Muscle of leg (tissue), 11 donors: ENCODE data around the gene CHN1. TPM values are rescaled to one million over a fixed set of nuclear protein-coding genes. Genes with fewer than 3 reads are reported as not detected.

ENCODE experiments used
- DNase-seq: peaks from one replicate; pipeline ENCODE4 v3.0.0; 2013
- H3K27ac ChIP-seq: one replicate; pipeline ENCODE4 v1.5.1; 2013; ENCODE audit warnings: mild to moderate bottlenecking, low read length, control low read depth
- H3K27me3 ChIP-seq: one replicate; pipeline ENCODE4 v1.6.1; 2013; ENCODE audit warnings: low read length; ENCODE audit not compliant: control insufficient read depth, insufficient read depth
- H3K36me3 ChIP-seq: one replicate; pipeline ENCODE4 v1.6.1; 2013; ENCODE audit warnings: low read length; ENCODE audit not compliant: control insufficient read depth, insufficient read depth
- H3K4me1 ChIP-seq: one replicate; pipeline ENCODE4 v1.6.1; 2013; ENCODE audit warnings: low read length; ENCODE audit not compliant: control insufficient read depth, insufficient read depth
- H3K4me3 ChIP-seq: one replicate; pipeline ENCODE4 v1.5.1; 2013; ENCODE audit warnings: low read length, control low read depth
- H3K9me3 ChIP-seq: replicated peaks from 2 replicates; pipeline ENCODE4 v1.6.1; 2013; ENCODE audit warnings: low read depth, low read length; ENCODE audit not compliant: control insufficient read depth
- WGBS: methylation state at CpG from one replicate; pipeline ENCODE4 v1.1.5; 2013; ENCODE audit warnings: missing lambda C conversion rate; ENCODE audit not compliant: insufficient coverage; 5-methylcytosine and 5-hydroxymethylcytosine counted together
- polyA plus RNA-seq, 8 donors: library from polyadenylated mRNA; unstranded; fragments of 120-200 nt; gene quantifications; one replicate each; pipeline versions ENCODE4 v1.2.1 to v1.2.3, GENCODE V29; 2013; ENCODE audit warnings: inconsistent platforms in 1 of 8, low replicate concordance in 1 of 8; ENCODE audit not compliant: insufficient read length in 8 of 8, insufficient read depth in 1 of 8
- total RNA-seq: library from RNA; stranded (reverse); fragments of 120-200 nt; gene quantifications from one replicate; pipeline ENCODE4 v1.2.4, GENCODE V29; 2013

Gene CHN1
- total and polyA plus RNA-seq, 9 donors, result 10.9 to 19.5 (median 12.2) TPM

DNA sequence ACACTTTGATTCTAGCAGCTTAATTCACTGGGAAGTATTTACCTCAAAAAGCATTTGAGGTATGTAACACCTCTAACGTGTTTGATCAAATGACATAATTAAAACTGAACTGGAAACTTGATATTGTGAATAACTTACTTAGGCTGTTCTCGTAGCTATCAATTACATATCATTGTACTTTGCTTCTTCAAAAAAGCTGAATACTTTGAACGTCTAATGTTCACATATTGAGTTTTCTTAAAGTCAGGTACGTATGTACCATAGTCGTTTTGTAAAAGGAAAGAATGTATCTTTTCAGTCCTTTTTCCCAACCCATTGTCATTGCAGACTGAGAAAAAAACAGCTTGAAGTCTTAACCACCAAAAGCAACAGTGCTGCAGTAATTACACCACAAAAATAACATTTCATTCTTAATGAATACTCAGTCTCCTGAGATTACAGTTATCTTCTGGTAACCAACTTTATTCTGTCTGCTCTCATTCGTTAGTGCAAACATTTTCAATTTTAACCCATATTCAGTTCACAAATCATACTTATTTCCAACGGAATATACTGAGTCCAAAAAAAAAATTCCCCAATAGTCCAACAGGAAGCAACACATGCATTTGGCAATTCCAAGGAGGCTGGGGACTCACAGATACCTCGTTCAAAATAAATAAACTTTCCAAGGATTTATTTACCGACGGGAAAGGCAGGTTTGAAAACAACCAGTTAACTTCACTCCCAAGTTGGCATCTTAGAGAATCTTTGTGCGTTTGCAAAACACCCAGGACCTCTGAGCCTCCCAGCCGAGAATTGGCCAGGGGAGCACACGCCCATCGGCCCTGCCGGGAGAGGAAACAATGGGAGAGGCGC lies 1.1 kb downstream of the CHN1 start:
- Histone ChIP-seq H3K27me3 (peaks cover 8% of the 10 kb centered on the region), H3K4me3 (peak overlapping the region; percentile 73), H3K9me3 (no peaks in the 10 kb centered on the region), H3K4me1 (peaks cover 3% of the 10 kb centered on the region), H3K36me3 (no peaks in the 10 kb centered on the region), H3K27ac (peak overlapping the region; percentile 60)
- 5% methylated on average over 9 of the region's 16 CpGs for WGBS
- peak; percentile 36 for DNase-seq

DNA sequence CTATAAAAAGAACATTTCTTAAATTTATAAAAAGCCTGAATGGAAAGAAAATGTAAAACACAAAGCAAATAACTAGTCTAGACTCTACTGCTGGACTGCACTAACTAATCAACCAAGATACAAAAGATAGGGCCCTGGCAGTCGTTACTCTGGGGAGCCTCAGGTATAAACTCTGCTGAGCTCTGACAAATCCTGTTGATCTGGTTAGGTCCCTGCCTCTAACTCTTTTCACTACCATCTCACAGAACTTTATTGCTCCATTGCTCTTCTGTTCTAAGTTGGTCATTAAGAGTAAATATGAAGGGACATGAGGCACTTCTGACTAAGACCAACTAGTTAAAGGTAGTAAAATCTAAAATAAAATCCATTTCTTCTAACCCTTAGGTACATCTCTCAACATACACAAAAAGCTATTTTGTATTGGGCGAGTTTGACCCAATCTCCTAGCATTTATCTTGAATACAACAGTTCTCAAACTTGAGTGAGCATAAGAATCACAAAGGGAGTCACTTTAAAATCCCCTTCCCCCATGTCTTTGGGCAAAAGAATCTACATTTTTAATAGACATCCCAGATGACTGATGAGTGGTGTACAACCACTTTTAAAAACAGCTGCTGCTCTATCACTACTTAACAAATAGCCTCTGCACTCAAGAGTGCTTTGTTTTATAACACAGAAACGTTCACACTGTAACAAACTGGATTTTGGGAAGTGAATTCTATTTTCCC lies 2.5 kb downstream of the CHN1 start:
- H3K27ac ChIP-seq, result no peak overlapping the region
- WGBS, result 67% methylated on average over 2 of the region's 3 CpGs
- no peaks in the 10 kb centered on the region for H3K36me3 ChIP-seq
- no peak for DNase-seq
- no peaks in the 10 kb centered on the region for H3K9me3 ChIP-seq
- H3K27me3 ChIP-seq, result peaks cover 8% of the 10 kb centered on the region
- peaks cover 7% of the 10 kb centered on the region for H3K4me1 ChIP-seq
- no peak overlapping the region for H3K4me3 ChIP-seq

DNA sequence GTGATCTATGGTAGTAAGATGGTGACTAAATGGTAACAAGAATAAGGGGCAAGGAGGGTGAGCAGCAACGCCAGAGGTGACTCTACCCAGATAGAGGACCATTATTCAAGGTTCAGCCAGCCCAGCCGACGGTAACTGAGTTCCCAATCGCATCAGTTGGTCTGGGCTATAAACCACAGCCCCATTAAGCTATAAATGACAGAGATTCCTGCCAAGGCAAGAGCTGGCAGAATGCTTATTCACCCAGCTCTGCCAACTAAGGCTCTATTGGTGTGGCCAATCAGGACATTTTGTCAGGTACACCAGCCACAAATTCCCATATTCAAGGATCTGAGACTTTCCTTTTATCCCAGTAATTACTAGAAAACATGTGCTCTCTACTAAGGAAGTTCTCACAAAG lies 3.6 kb downstream of the CHN1 start:
- H3K4me1 ChIP-seq, result peaks cover 9% of the 10 kb centered on the region
- H3K27me3 ChIP-seq, result peaks cover 4% of the 10 kb centered on the region
- no peak overlapping the region for H3K27ac ChIP-seq

DNA sequence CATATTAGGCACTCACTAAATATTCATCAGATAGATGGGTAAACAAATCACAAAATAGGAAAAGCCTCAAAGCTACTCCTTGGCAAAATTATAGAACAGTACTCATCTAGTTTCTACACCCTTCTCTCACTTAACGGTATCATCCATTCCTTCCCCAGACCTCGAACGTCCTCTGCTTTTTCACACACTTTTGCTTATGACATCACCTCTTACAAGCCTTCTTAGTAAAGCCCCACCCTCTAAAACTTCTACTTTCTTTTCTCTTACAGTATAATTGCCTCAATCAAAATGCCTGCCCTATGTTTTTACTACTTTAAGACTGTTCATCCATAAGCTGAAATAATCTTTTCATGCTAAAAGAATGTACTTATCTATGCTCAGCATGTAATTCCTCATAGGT lies 8.1 kb downstream of the CHN1 start:
- H3K9me3 ChIP-seq, result no peaks in the 10 kb centered on the region
- WGBS, result 52% methylated on average over 3 of the region's 3 CpGs

More for the DNA sequence above, 3.6 kb downstream of the CHN1 start:
- Histone ChIP-seq H3K36me3 (no peaks in the 10 kb centered on the region), H3K9me3 (no peaks in the 10 kb centered on the region), H3K4me3 (no peak overlapping the region)
- WGBS, result 67% methylated on average over 3 of the region's 4 CpGs
- DNase-seq, result no peak

DNA sequence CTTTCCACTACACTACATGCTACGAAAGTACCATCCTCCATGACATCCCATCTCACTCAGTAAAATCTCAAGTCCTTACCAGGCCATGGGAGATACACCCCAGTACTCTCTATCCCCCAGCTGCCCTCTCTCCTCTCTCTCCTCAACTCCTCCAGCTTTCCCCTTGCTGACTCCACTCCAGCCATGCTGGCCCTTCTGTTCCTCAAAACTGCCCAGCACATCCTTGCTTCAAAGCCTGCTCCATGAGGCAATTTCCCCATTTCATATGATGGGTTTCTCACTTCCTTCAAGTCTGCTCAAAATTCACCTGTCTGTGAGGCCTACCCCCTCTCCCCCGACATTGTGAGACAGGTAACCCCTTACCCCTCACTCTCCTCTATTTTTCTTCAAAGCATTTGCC lies 8.6 kb downstream of the CHN1 start:
- Histone ChIP-seq H3K9me3 (no peaks in the 10 kb centered on the region), H3K27ac (no peak overlapping the region)
- WGBS, result 93% methylated on average over 2 of the region's 2 CpGs

More for the DNA sequence above, 8.1 kb downstream of the CHN1 start:
- Histone ChIP-seq H3K27ac (no peak overlapping the region), H3K27me3 (no peaks in the 10 kb centered on the region), H3K36me3 (no peaks in the 10 kb centered on the region), H3K4me3 (no peak overlapping the region), H3K4me1 (peaks cover 5% of the 10 kb centered on the region)
- no peak for DNase-seq

DNA sequence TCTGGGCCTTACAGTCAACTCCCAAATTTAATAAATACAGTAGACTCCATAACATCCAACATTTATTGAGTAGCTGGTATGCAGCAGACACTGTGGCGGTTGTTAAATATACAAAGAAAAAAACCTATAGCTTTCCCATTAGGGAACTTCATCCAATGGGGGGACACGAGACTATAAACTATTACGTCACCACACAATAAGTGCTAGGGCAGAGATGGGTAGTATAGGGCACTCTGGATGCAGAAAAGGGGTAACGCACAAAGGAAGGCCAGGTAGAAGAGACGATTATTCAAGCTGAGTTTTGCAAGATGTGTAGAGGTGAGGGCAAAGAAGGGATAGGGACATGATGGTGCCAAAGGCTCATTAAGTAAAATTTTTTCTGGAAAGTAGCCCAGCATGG lies 10.8 kb downstream of the CHN1 start:
- DNase-seq, result no peak
- Histone ChIP-seq H3K27me3 (no peaks in the 10 kb centered on the region), H3K36me3 (no peaks in the 10 kb centered on the region), H3K4me1 (peaks cover 5% of the 10 kb centered on the region), H3K9me3 (no peaks in the 10 kb centered on the region), H3K4me3 (no peak overlapping the region), H3K27ac (no peak overlapping the region)
- WGBS, result 51% methylated on average over 3 of the region's 5 CpGs

More for the DNA sequence above, 8.6 kb downstream of the CHN1 start:
- no peak for DNase-seq
- peaks cover 5% of the 10 kb centered on the region for H3K4me1 ChIP-seq
- no peak overlapping the region for H3K4me3 ChIP-seq
- H3K36me3 ChIP-seq, result no peaks in the 10 kb centered on the region
- no peaks in the 10 kb centered on the region for H3K27me3 ChIP-seq

DNA sequence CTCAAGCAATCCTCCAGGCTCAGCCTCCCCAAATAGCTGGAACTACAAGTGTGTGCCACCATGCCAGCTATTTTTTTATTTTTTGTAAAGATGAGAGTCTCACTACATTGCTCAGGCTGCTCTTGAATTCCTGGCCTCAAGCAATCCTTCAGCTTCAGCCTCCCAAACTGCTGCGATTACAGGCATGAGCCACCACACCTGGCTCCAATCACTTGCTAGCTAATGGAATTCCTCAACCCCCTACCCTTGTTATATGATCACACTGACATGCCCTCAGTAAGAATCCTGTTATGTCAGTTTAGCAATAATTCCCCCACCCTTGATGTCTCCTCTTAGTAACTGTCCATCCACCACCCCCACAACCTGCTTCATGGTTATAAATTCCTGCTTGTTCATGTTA lies 12.3 kb downstream of the CHN1 start:
- Histone ChIP-seq H3K36me3 (no peaks in the 10 kb centered on the region), H3K4me3 (no peak overlapping the region), H3K4me1 (peaks cover 4% of the 10 kb centered on the region), H3K9me3 (no peaks in the 10 kb centered on the region), H3K27me3 (no peaks in the 10 kb centered on the region), H3K27ac (no peak overlapping the region)
- 77% methylated on average over 1 of the region's 1 CpG for WGBS
- no peak for DNase-seq

DNA sequence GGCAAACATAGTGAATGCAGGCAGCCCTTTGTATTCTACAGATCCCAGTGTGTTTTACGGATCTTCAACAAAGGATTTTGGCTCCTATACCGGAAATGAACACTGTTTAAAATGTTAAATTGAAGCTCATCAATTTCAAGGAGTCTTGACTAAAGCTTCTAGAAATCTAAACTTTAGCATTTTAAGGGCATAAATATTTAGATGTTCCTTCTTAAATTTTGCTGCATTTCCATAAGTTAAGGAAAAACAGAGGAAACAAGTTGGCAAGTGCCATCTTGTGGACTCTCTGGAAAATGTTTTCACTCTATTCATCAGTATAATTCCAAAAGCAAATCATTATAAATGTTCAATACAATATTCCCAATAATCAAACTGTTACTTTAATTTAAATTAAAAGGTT lies 19.6 kb downstream of the CHN1 start:
- no peaks in the 10 kb centered on the region for H3K9me3 ChIP-seq
- no CpG with 5 or more reads among the region's 2 CpGs for WGBS
- no peaks in the 10 kb centered on the region for H3K4me1 ChIP-seq
- H3K27me3 ChIP-seq, result no peaks in the 10 kb centered on the region
- no peak overlapping the region for H3K27ac ChIP-seq
- H3K4me3 ChIP-seq, result no peak overlapping the region
- peak; percentile 60 for DNase-seq
- no peaks in the 10 kb centered on the region for H3K36me3 ChIP-seq

DNA sequence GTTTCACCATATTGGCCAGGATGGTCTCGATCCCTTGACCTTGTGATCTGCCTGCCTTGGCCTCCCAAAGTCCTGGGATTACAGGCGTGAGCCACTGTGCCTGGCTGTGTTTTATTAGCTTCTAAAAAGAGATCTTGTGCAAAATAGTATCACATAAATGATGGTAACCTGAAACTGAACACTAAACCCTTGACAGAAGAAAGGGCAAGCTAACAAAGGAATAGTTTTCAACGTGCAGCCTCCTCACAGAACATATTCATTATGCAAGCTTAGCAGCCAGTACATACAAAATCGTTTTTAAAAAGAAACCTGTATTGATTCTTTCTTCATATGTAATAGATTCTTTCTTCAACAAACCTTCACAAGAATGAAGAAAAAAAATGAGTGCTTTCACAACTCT lies 20.6 kb downstream of the CHN1 start:
- Histone ChIP-seq H3K4me1 (no peaks in the 10 kb centered on the region), H3K27me3 (no peaks in the 10 kb centered on the region), H3K9me3 (no peaks in the 10 kb centered on the region), H3K27ac (no peak overlapping the region), H3K36me3 (no peaks in the 10 kb centered on the region), H3K4me3 (no peak overlapping the region)
- no peak for DNase-seq
- no CpG with 5 or more reads among the region's 4 CpGs for WGBS

DNA sequence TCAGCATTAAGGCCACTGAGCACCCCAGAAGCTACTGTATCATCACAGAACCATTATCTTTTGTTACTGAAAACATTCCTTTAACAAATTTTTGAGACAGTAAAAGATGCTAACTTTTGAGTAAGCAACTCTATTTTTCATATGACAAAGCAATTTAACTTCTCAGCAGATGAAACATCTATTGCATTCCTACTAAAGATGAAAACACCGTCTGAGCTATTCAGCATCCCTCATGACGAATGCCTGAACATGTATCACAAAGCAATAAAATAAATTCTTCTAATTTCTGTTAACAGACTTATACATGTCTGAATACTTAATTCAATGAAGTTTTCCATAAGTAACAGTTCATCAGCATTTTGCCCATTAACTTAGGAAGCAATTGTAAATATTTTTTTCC lies 23.9 kb downstream of the CHN1 start:
- no peaks in the 10 kb centered on the region for H3K4me1 ChIP-seq
- WGBS, result no CpG with 5 or more reads among the region's 2 CpGs
- H3K36me3 ChIP-seq, result no peaks in the 10 kb centered on the region
- no peaks in the 10 kb centered on the region for H3K9me3 ChIP-seq
- H3K4me3 ChIP-seq, result no peak overlapping the region
- no peak for DNase-seq
- no peaks in the 10 kb centered on the region for H3K27me3 ChIP-seq
- H3K27ac ChIP-seq, result no peak overlapping the region
